ENCODE data around the gene UPK3A.

Gene UPK3A

DNA sequence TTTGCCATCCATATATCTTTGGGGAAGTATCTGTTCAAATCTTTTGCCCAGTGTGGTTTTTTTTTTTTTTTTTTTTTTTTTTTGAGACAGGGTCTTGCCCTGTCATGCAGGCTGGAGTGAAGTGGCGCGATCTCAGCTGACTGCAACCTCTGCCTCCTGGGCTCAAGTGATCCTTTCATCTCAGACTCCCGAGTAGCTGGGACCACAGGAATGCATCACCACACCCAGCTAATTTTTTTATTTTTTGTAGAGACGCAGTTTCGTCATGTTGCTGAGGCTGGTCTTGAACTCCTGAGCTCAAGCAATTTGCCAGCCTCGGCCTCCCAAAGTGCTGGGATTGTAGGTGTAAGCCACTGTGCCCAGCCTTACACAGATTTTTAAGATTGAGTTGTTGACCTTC lies 20.2 kb downstream of the UPK3A start:
- H3K27ac Mint-ChIP-seq = no peak overlapping the region

DNA sequence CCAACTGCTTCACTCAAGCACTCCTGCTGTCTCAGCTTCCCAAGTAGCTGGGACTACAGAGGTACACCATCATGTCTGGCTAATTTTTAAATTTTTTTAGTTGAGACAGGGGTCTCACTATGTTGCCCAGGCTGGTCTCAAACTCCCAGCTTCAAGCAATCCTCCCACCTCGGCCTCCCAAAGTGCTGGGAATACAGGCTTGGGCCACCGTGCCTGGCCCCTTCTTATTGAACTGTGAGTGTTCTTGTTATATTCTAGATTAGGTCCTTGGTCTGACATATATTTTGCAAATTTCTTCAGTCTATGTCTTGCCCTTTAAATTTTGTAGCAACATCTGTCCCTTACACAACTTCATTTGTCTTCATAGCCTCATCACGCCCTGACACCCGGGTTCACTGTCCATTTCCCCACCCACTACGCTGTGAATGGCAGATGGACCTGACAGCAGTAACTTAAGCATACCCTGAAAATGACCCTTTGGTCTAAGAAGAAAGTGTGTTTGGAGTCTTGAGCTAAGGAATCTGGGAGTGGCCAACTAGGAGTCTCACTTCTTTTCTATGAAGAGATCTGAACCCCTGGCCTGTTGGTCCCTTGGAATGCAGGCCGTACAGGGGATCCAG lies 20.8 kb downstream of the UPK3A start:
- H3K4me1 Mint-ChIP-seq (ENCODE audit: low read depth) = peaks cover 14% of the 10 kb centered on the region
- peak overlapping the region; percentile 46 for H3K27ac Mint-ChIP-seq
- H3K9me3 Mint-ChIP-seq = no peaks in the 10 kb centered on the region
- H3K4me3 Mint-ChIP-seq = no peak overlapping the region
- H3K27me3 Mint-ChIP-seq (ENCODE audit: low read depth) = peaks cover 6% of the 10 kb centered on the region
- H3K36me3 Mint-ChIP-seq (ENCODE audit: low read depth) = peaks cover 2% of the 10 kb centered on the region

More for the DNA sequence above, 20.2 kb downstream of the UPK3A start:
- Mint-ChIP-seq H3K27me3 (ENCODE audit: low read depth) (peaks cover 6% of the 10 kb centered on the region), H3K9me3 (no peaks in the 10 kb centered on the region), H3K4me3 (no peak overlapping the region), H3K4me1 (ENCODE audit: low read depth) (peaks cover 12% of the 10 kb centered on the region), H3K36me3 (ENCODE audit: low read depth) (peaks cover 2% of the 10 kb centered on the region)

GRCh38 chr22:45306139-45306538 lies 21.4 kb downstream of the UPK3A start:
- Mint-ChIP-seq H3K27me3 (ENCODE audit: low read depth) (peaks cover 6% of the 10 kb centered on the region), H3K27ac (no peak overlapping the region), H3K4me1 (ENCODE audit: low read depth) (peaks cover 20% of the 10 kb centered on the region), H3K4me3 (no peak overlapping the region), H3K9me3 (no peaks in the 10 kb centered on the region), H3K36me3 (ENCODE audit: low read depth) (peaks cover 6% of the 10 kb centered on the region)

GRCh38 chr22:45308391-45308956 lies 23.7 kb downstream of the UPK3A start:
- Mint-ChIP-seq H3K27ac (peak overlapping the region; percentile 93), H3K36me3 (ENCODE audit: low read depth) (peaks cover 19% of the 10 kb centered on the region), H3K4me3 (peak overlapping the region; percentile 79), H3K27me3 (ENCODE audit: low read depth) (peaks cover 6% of the 10 kb centered on the region), H3K4me1 (ENCODE audit: low read depth) (peaks cover 32% of the 10 kb centered on the region), H3K9me3 (no peaks in the 10 kb centered on the region)

DNA sequence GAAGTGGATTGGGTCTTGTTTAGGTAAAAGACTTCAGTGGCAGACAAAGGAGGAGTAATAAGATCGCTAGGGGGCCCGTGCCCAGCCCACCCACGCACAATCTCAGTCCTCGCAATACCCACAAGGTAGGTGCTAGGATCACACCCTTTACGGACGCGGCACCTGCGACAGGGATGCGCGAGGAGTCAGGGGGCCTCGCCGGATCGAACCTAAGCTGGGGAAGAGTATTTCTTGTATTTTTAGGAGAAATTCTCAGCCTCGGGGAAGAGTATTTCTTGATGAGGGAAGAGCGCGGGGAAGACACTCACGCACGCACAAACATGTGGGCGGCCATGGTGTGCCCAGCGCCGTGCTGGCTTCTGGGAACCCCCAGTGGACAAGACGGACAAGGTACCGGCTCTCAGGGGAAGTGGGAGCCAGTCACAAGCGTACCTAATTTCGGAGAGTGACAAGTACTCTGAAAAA lies 24.2 kb downstream of the UPK3A start:
- Mint-ChIP-seq H3K36me3 (ENCODE audit: low read depth) (peaks cover 20% of the 10 kb centered on the region), H3K27me3 (ENCODE audit: low read depth) (peaks cover 6% of the 10 kb centered on the region), H3K4me1 (ENCODE audit: low read depth) (peaks cover 32% of the 10 kb centered on the region), H3K4me3 (peak overlapping the region; percentile 79), H3K27ac (peak overlapping the region; percentile 93), H3K9me3 (no peaks in the 10 kb centered on the region)

DNA sequence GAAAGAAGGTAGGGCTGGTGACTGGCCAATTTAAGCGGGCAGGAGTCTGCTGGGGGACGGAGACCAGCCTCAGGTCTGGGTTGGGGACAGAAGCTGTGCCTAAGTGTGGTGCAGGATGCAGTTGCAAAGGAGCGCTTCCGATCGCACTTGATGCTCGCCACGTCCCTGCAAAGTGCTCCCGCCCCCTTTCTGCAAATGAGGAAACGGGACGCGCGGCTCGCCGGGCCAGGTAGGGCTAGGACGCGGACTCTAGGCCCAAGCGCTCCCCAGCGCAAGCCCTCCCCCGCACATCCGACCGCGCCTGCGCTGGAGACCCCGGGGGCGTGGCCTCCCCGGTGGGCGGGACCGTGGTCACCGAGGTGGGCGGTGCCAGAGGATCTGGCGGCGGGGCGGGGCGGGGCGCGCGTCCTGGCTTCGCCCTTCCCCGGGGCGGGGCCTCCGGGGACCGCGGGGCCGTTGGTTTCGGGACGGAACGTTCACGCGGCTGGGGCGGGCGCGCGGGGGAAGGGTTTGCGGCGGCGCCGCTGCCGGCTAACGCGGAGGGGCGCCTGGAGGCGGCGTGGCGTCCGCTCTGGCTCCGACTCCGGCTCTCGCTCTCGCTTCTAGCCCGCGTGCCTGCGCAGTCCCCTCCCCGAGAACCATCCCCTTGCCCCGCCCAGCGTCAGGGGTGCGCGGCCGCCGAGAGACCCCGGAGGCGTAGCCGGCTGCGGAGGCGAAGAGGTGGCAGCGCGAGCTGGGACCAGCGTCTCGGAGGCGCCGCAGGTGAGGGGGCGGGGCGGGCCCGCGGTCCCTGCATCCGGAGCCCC lies 24.9 kb downstream of the UPK3A start, which contains the start of gene FAM118A:
Gene FAM118A, plus strand, starts transcription at position 513 of the 806 bp plus-strand sequence. CDS start 12,446 bp downstream, outside the sequence.
- Mint-ChIP-seq H3K4me3 (peak within 1 kb of the TSS; percentile 81), H3K27ac (peak within 1 kb of the TSS; percentile 93), H3K4me1 (ENCODE audit: low read depth) (peaks cover 38% of the 10 kb centered on the region)

DNA sequence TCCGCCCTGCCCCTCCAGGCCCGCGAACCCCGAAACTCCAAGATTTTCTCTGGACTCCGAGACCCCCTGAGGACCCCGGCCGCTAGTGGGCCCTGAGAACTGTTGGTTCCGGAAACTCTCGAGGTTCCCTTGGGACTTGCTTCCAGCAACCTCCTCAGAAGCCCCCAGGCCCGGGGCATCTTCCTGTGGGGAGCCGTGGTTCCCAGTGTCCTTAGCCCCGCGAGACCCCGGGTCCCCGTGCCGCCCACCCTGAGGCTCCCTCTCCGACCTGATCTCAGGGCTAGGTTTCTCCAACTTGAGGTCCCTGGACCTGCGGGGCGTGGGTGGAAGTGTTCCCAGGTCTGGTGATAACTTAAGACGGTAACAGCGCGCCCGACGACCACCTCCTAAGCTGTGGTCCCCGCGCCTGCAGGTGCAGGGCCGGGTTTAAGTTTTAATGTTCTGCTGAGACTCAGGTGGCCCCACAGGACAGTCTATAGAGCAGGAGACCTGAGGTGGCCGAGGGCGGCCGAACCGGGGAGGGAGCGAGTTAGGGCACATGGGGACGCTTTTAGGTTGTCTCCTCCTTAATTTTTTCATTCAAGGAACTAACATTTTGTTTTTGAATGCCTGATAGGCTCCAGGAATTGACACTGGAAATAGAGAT lies 25.7 kb downstream of the UPK3A start:
- Mint-ChIP-seq H3K27ac (peak overlapping the region; percentile 67), H3K27me3 (ENCODE audit: low read depth) (peaks cover 4% of the 10 kb centered on the region), H3K4me1 (ENCODE audit: low read depth) (peaks cover 41% of the 10 kb centered on the region), H3K4me3 (peak overlapping the region; percentile 81), H3K36me3 (ENCODE audit: low read depth) (peaks cover 23% of the 10 kb centered on the region), H3K9me3 (no peaks in the 10 kb centered on the region)

More for the DNA sequence above, 24.9 kb downstream of the UPK3A start, which contains the start of gene FAM118A:
- H3K9me3 Mint-ChIP-seq = no peaks in the 10 kb centered on the region
- H3K36me3 Mint-ChIP-seq (ENCODE audit: low read depth) = peaks cover 20% of the 10 kb centered on the region
- H3K27me3 Mint-ChIP-seq (ENCODE audit: low read depth) = peaks cover 6% of the 10 kb centered on the region

DNA sequence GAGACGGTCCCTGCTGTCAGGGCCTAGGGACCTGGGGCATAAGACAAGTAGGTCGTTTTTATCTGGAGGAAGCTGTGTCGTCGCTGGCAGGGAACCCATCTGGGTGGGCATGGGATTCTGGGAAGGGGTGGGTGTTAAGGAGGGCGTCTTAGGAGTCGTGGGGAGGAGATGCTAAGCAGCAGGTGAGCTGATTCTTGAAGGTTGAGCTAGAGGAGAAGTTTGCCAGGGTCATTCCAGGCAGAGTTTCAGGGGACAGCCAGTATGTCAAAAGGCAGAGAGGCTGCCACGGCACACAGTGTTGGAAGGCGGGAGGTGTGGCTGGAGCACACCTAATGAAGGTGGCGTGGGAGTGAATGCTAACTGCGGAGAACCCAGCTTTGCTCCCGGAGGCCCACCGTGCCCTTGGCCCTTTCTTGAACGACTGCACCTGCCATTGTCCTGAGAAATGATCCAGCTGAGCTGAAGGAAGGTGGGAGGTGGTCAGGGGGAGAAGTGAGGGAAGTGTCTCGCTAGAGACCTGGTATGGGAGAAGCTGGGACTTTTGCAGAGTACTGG lies 26.3 kb downstream of the UPK3A start:
- Mint-ChIP-seq H3K27ac (peak overlapping the region; percentile 67), H3K27me3 (ENCODE audit: low read depth) (no peaks in the 10 kb centered on the region), H3K36me3 (ENCODE audit: low read depth) (peaks cover 23% of the 10 kb centered on the region), H3K9me3 (no peaks in the 10 kb centered on the region), H3K4me1 (ENCODE audit: low read depth) (peaks cover 41% of the 10 kb centered on the region), H3K4me3 (peak overlapping the region; percentile 81)

DNA sequence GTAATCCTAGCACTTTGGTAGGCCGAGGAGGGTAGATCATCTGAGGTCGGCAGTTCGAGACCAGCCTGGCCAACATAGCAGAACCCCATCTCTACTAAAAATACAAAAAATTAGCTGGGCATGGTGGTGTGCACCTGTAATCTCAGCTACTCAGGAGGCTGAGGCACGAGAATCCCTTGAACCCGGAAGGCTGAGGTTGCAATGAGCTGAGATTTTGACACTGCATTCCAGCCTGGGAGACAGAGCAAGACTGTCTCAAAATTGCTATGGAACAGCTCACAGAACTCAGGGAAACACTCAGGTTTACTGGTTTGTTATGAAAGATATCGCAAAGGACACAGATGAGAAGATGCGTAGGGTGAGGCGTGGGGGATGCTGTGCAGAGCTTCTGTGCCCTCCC lies 27.7 kb downstream of the UPK3A start:
- Mint-ChIP-seq H3K27me3 (ENCODE audit: low read depth) (no peaks in the 10 kb centered on the region), H3K36me3 (ENCODE audit: low read depth) (peaks cover 23% of the 10 kb centered on the region), H3K27ac (peak overlapping the region; percentile 13), H3K9me3 (no peaks in the 10 kb centered on the region), H3K4me3 (no peak overlapping the region), H3K4me1 (ENCODE audit: low read depth) (peaks cover 46% of the 10 kb centered on the region)

DNA sequence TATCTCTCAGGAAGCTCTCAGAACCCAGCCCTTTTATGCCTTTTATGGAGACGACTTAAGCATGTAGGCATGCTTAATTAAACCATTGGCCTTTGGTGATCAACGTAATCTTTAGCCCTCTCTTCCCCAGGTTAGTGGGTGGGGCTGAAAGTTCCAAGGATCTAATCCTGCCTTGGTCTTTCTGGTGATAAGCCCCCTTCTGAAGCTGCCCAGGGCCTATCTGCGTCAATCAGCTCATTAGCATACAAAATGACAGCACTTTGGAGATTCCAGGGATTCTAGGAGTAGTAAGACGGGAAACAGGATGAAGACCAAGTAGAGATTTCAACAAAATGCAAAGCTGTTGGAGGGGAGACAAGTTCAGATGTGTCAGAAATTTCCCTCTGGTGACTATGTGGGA lies 28.1 kb downstream of the UPK3A start:
- no peak overlapping the region for H3K4me3 Mint-ChIP-seq
- H3K36me3 Mint-ChIP-seq (ENCODE audit: low read depth) = peaks cover 23% of the 10 kb centered on the region
- no peak overlapping the region for H3K27ac Mint-ChIP-seq
- H3K27me3 Mint-ChIP-seq (ENCODE audit: low read depth) = no peaks in the 10 kb centered on the region
- no peaks in the 10 kb centered on the region for H3K9me3 Mint-ChIP-seq
- H3K4me1 Mint-ChIP-seq (ENCODE audit: low read depth) = peaks cover 50% of the 10 kb centered on the region

- peaks cover 56% of the 10 kb centered on the region for H3K4me1 Mint-ChIP-seq (ENCODE audit: low read depth)
- peak overlapping the region; percentile 1 for H3K27ac Mint-ChIP-seq
- no peaks in the 10 kb centered on the region for H3K27me3 Mint-ChIP-seq (ENCODE audit: low read depth)
- H3K36me3 Mint-ChIP-seq (ENCODE audit: low read depth) = peaks cover 22% of the 10 kb centered on the region
- H3K4me3 Mint-ChIP-seq = no peak overlapping the region
- H3K9me3 Mint-ChIP-seq = no peaks in the 10 kb centered on the region
Measured at GRCh38 chr22:45314054-45314721, 29.4 kb downstream of the UPK3A start.

GRCh38 chr22:45314786-45315185 lies 30.0 kb downstream of the UPK3A start:
- H3K27ac Mint-ChIP-seq = no peak overlapping the region
- H3K36me3 Mint-ChIP-seq (ENCODE audit: low read depth) = peaks cover 23% of the 10 kb centered on the region
- H3K9me3 Mint-ChIP-seq = no peaks in the 10 kb centered on the region
- no peak overlapping the region for H3K4me3 Mint-ChIP-seq
- peaks cover 59% of the 10 kb centered on the region for H3K4me1 Mint-ChIP-seq (ENCODE audit: low read depth)
- no peaks in the 10 kb centered on the region for H3K27me3 Mint-ChIP-seq (ENCODE audit: low read depth)

DNA sequence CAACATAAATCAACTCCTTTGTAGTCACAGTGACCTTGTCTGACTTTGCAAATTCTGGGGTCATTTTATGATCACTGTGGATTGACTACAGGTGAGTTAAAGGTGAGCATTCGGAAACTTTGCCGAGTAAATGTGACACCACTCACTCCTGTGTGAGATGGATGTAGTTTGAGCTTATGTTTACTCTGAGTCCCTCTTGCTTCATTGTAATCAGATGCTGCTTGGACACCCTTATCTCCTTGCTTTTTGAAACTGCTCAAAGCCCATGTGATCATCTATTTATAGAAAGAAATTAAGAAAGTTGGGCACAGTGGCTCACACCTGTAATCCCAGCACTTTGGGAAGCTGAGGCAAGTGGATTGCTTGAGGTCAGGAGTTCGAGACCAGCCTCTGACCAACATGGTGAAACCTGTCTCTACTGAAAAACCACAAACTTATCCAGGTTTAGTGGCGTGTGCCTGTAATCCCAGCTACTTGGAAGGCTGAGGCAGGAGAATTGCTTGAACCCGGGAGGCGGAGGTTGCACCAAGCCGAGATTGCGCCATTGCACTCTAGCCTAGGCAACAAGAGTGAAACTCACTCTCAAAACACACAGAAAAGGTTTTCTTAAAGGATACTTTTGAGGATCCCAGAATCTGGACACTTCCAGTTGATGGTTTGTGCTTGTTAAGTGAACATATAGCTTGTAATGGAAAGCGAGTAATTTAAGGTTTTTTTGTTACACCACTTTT lies 32.2 kb downstream of the UPK3A start:
- no peaks in the 10 kb centered on the region for H3K9me3 Mint-ChIP-seq
- no peak overlapping the region for H3K4me3 Mint-ChIP-seq
- peaks cover 56% of the 10 kb centered on the region for H3K4me1 Mint-ChIP-seq (ENCODE audit: low read depth)
- H3K27ac Mint-ChIP-seq = peak overlapping the region; percentile 96
- peaks cover 25% of the 10 kb centered on the region for H3K36me3 Mint-ChIP-seq (ENCODE audit: low read depth)
- H3K27me3 Mint-ChIP-seq (ENCODE audit: low read depth) = no peaks in the 10 kb centered on the region
